Nephron (organoid): ENCODE measurements around the gene CCNT2.
"Not testable (repeated sequence)": the region's sequence is repeated elsewhere in the genome, so short reads cannot be mapped to it uniquely, and the experiment has no call there.

Experiments
- H3K27ac Mint-ChIP-seq, 3 experiments: 2 replicates each; pipeline ENCODE4 v1.8.0; 2020; ENCODE audit warnings: mixed read lengths in 3 of 3, mild to moderate bottlenecking in 2 of 3, moderate library complexity in 1 of 3
- H3K27me3 Mint-ChIP-seq: 2 replicates; pipeline ENCODE4 v1.8.0; 2021; ENCODE audit warnings: low read depth, mild to moderate bottlenecking, moderate library complexity, mixed read lengths
- H3K36me3 Mint-ChIP-seq: 2 replicates; pipeline ENCODE4 v1.8.0; 2020; ENCODE audit warnings: low read depth, mixed read lengths
- H3K4me1 Mint-ChIP-seq: 2 replicates; pipeline ENCODE4 v1.8.0; 2020; ENCODE audit warnings: mixed read lengths
- H3K4me3 Mint-ChIP-seq, 3 experiments: 2 replicates each; pipeline ENCODE4 v1.8.0; 2020; ENCODE audit warnings: mild to moderate bottlenecking in 3 of 3, mixed read lengths in 3 of 3, moderate library complexity in 2 of 3
- H3K9me3 Mint-ChIP-seq: 2 replicates; pipeline ENCODE4 v1.8.0; 2020; ENCODE audit warnings: mixed read lengths
- CTCF ChIP-seq, 3 experiments: fragments of 200-600 bp; sonication (generic); IDR thresholded peaks; one replicate each; pipeline ENCODE4 v1.5.0; 2021; ENCODE audit warnings: antibody characterized with exemption in 3 of 3; ENCODE audit not compliant: unreplicated experiment in 3 of 3

CCNT2 gene

GRCh38 chr2:134952608-134953007 is 34.0 kb downstream of the CCNT2 start:
- Mint-ChIP-seq H3K27ac (no peak overlapping the region), H3K9me3 (no peaks in the 10 kb centered on the region), H3K4me3 (no peak overlapping the region), H3K36me3 (peaks cover 65% of the 10 kb centered on the region), H3K27me3 (no peaks in the 10 kb centered on the region), H3K4me1 (no peaks in the 10 kb centered on the region)
- no peak for TF ChIP-seq CTCF (IDR thresholded peaks at IDR 0.05; ENCODE audit: unreplicated experiment in 3 of 3)

GRCh38 chr2:134954065-134954464 is 35.4 kb downstream of the CCNT2 start:
- no peak for TF ChIP-seq CTCF (IDR thresholded peaks at IDR 0.05; ENCODE audit: unreplicated experiment in 3 of 3)
- no peak overlapping the region for H3K27ac Mint-ChIP-seq
- H3K4me1 Mint-ChIP-seq, result no peaks in the 10 kb centered on the region
- H3K4me3 Mint-ChIP-seq, result no peak overlapping the region
- no peaks in the 10 kb centered on the region for H3K27me3 Mint-ChIP-seq
- no peaks in the 10 kb centered on the region for H3K9me3 Mint-ChIP-seq
- H3K36me3 Mint-ChIP-seq, result peaks cover 54% of the 10 kb centered on the region

GRCh38 chr2:134955744-134956143 is 37.1 kb downstream of the CCNT2 start:
- H3K27ac Mint-ChIP-seq, result no peak overlapping the region
- no peaks in the 10 kb centered on the region for H3K4me1 Mint-ChIP-seq
- H3K9me3 Mint-ChIP-seq, result no peaks in the 10 kb centered on the region
- H3K36me3 Mint-ChIP-seq, result peaks cover 42% of the 10 kb centered on the region
- no peaks in the 10 kb centered on the region for H3K27me3 Mint-ChIP-seq
- no peak for TF ChIP-seq CTCF (IDR thresholded peaks at IDR 0.05; ENCODE audit: unreplicated experiment in 3 of 3)
- H3K4me3 Mint-ChIP-seq, result no peak overlapping the region

GRCh38 chr2:134957477-134957876 is 38.9 kb downstream of the CCNT2 start:
- H3K9me3 Mint-ChIP-seq, result no peaks in the 10 kb centered on the region
- H3K4me3 Mint-ChIP-seq, result no peak overlapping the region
- no peak for TF ChIP-seq CTCF (IDR thresholded peaks at IDR 0.05; ENCODE audit: unreplicated experiment in 3 of 3)
- no peaks in the 10 kb centered on the region for H3K27me3 Mint-ChIP-seq
- H3K4me1 Mint-ChIP-seq, result no peaks in the 10 kb centered on the region
- H3K27ac Mint-ChIP-seq, result no peak overlapping the region
- H3K36me3 Mint-ChIP-seq, result peaks cover 32% of the 10 kb centered on the region

GRCh38 chr2:134967166-134967565 is 48.5 kb downstream of the CCNT2 start:
- not testable (repeated sequence) for H3K27me3 Mint-ChIP-seq, H3K36me3 Mint-ChIP-seq, H3K4me1 Mint-ChIP-seq, H3K27ac Mint-ChIP-seq, H3K4me3 Mint-ChIP-seq
- peaks cover 31% of the 10 kb centered on the region for H3K9me3 Mint-ChIP-seq

- no peak for TF ChIP-seq CTCF (IDR thresholded peaks at IDR 0.05; ENCODE audit: unreplicated experiment in 3 of 3)
- no peak overlapping the region for H3K4me3 Mint-ChIP-seq
- H3K27ac Mint-ChIP-seq, result no peak overlapping the region
- H3K27me3 Mint-ChIP-seq, result no peaks in the 10 kb centered on the region
- H3K9me3 Mint-ChIP-seq, result peaks cover 42% of the 10 kb centered on the region
- H3K4me1 Mint-ChIP-seq, result no peaks in the 10 kb centered on the region
- H3K36me3 Mint-ChIP-seq, result peaks cover 9% of the 10 kb centered on the region
Measured at GRCh38 chr2:134973241-134974138, 54.9 kb downstream of the CCNT2 start.
